SU-DHL-6 (cell line): ENCODE measurements around the gene HP.

Experiments
- CTCF ChIP-seq: fragments of 200-600 bp; sonication (generic); IDR thresholded peaks from one replicate; pipeline ENCODE4 v1.5.1; 2017; ENCODE audit warnings: antibody characterized with exemption, mild to moderate bottlenecking, low read length, moderate library complexity; ENCODE audit not compliant: insufficient read depth, poor library complexity, severe bottlenecking
- EZH2phosphoT487 ChIP-seq: fragments of 200-600 bp; sonication (generic), shearing (Covaris generic); conservative IDR thresholded peaks from 2 replicates; pipeline ENCODE4 v1.6.1; 2018; ENCODE audit warnings: mild to moderate bottlenecking, antibody characterized with exemption, low read length, moderate library complexity, mixed read lengths

GRCh38 chr16:72072514-72073342, 18.4 kb downstream of the HP start:
- no peak for TF ChIP-seq CTCF
- TF ChIP-seq EZH2phosphoT487: no peak
